ENCODE data around the gene PHYHD1. TPM values are rescaled to one million over a fixed set of nuclear protein-coding genes. Genes with fewer than 3 reads are reported as not detected.
A peak's percentile ranks its signal among the peaks of the same experiment; 100 is the strongest.

PHYHD1 gene
- total RNA-seq, 2 donors from 2014 or later, result 0.45 TPM; not detected in 1

DNA sequence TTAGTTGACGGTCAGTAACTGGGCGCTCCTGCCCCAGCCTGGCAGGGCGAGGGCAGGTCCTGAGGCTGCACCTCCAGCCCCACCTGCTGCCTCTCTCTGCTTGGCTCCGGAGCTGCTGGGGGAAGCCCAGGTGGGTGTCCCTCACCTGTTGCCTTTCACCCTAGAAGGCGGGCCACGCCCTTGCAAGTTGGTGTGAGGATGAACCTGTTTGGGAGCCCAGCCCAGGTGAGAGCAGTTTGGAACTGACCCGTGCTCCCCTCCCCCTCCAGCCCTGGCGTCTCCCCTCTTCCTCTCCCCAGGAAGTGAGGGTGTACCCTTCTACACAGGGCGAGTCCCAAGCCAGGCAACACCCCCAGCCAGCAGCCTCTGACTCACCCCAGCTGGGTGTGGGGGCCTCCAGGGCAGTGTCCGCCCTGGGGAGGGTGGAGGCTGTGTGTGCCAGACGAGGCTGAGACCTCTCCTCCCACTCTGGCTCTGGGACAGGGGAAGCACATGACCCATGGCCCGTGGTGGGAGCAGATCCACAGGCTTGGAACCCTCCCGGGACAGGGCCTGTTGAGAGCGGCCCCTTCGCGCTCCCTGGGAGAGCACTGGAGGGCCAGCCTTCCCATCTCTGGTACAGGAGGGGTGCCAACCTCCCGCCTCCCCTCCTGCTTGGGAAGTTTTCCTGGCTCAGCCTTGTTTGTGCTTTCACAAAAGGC is 28.4 kb upstream of the PHYHD1 start:
- Mint-ChIP-seq H3K27me3 (no peaks in the 10 kb centered on the region), H3K27ac (peak overlapping the region; percentile 78), H3K4me3 (no peak overlapping the region), H3K36me3 (ENCODE audit: low read depth) (peaks cover 2% of the 10 kb centered on the region), H3K4me1 (peaks cover 32% of the 10 kb centered on the region)
- ATAC-seq (peak; percentile 50), DNase-seq (no peak)
- no peaks in the 10 kb centered on the region for H3K9me3 ChIP-seq (ENCODE audit: control insufficient read depth, low read length, poor library complexity, severe bottlenecking)

- peak overlapping the region; percentile 78 for H3K27ac Mint-ChIP-seq
- ATAC-seq (no peak), DNase-seq (no peak)
- H3K36me3 Mint-ChIP-seq (ENCODE audit: low read depth), result peaks cover 2% of the 10 kb centered on the region
- no peaks in the 10 kb centered on the region for H3K9me3 ChIP-seq (ENCODE audit: control insufficient read depth, low read length, poor library complexity, severe bottlenecking)
- no peak overlapping the region for H3K4me3 Mint-ChIP-seq
- H3K4me1 Mint-ChIP-seq, result peaks cover 39% of the 10 kb centered on the region
- no peaks in the 10 kb centered on the region for H3K27me3 Mint-ChIP-seq
These were observed 27.4 kb upstream of the PHYHD1 start for GRCh38 chr9:128893354-128893753.

- Mint-ChIP-seq H3K4me1 (peaks cover 46% of the 10 kb centered on the region), H3K4me3 (peak overlapping the region; percentile 78), H3K27ac (peak overlapping the region; percentile 85), H3K27me3 (no peaks in the 10 kb centered on the region), H3K36me3 (ENCODE audit: low read depth) (peaks cover 2% of the 10 kb centered on the region)
- ATAC-seq (no peak), DNase-seq (no peak)
- H3K9me3 ChIP-seq (ENCODE audit: control insufficient read depth, low read length, poor library complexity, severe bottlenecking), result no peaks in the 10 kb centered on the region
These were observed 26.0 kb upstream of the PHYHD1 start for GRCh38 chr9:128894764-128895163.

DNA sequence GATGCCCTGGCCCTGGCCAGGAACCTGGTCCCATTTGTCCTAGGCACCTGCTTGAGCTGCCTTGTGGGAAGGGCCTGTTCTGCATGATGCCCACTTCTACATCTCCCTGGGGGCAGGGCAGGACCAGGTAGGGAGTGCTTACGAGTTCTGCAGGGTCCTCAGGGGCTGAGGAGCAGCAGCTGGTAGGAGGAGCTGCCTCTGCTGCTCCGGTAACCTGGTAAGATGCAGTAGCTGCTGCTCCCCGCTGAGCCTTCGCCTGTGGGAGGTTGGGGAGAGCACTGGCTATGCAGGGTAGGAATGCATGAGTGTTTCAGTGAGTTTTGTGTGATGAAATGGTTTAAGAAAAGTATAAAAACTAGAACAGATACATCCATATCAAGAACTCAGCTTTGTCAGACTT is 25.2 kb upstream of the PHYHD1 start:
- no peak overlapping the region for H3K4me3 Mint-ChIP-seq
- H3K27me3 Mint-ChIP-seq, result no peaks in the 10 kb centered on the region
- ATAC-seq (no peak), DNase-seq (no peak)
- peaks cover 2% of the 10 kb centered on the region for H3K36me3 Mint-ChIP-seq (ENCODE audit: low read depth)
- peak overlapping the region; percentile 85 for H3K27ac Mint-ChIP-seq
- H3K4me1 Mint-ChIP-seq, result peaks cover 49% of the 10 kb centered on the region
- H3K9me3 ChIP-seq (ENCODE audit: control insufficient read depth, low read length, poor library complexity, severe bottlenecking), result no peaks in the 10 kb centered on the region

- H3K9me3 ChIP-seq (ENCODE audit: control insufficient read depth, low read length, poor library complexity, severe bottlenecking), result no peaks in the 10 kb centered on the region
- DNase-seq, result no peak
- Mint-ChIP-seq H3K27ac (peak overlapping the region; percentile 91), H3K4me3 (peak overlapping the region; percentile 84), H3K36me3 (ENCODE audit: low read depth) (peaks cover 2% of the 10 kb centered on the region), H3K4me1 (peaks cover 52% of the 10 kb centered on the region), H3K27me3 (no peaks in the 10 kb centered on the region)
- no peak for ATAC-seq
These were observed 22.4 kb upstream of the PHYHD1 start for GRCh38 chr9:128898382-128898781.

- Mint-ChIP-seq H3K27me3 (no peaks in the 10 kb centered on the region), H3K4me3 (peak overlapping the region; percentile 84), H3K36me3 (ENCODE audit: low read depth) (peaks cover 2% of the 10 kb centered on the region), H3K27ac (peak overlapping the region; percentile 91), H3K4me1 (peaks cover 54% of the 10 kb centered on the region)
- no peak for DNase-seq
- no peak for ATAC-seq
- no peaks in the 10 kb centered on the region for H3K9me3 ChIP-seq (ENCODE audit: control insufficient read depth, low read length, poor library complexity, severe bottlenecking)
These were observed 21.8 kb upstream of the PHYHD1 start for GRCh38 chr9:128898845-128899565.

- no peaks in the 10 kb centered on the region for H3K9me3 ChIP-seq (ENCODE audit: control insufficient read depth, low read length, poor library complexity, severe bottlenecking)
- Mint-ChIP-seq H3K27me3 (no peaks in the 10 kb centered on the region), H3K27ac (peak overlapping the region; percentile 91), H3K36me3 (ENCODE audit: low read depth) (peaks cover 2% of the 10 kb centered on the region), H3K4me1 (peaks cover 55% of the 10 kb centered on the region), H3K4me3 (peak overlapping the region; percentile 75)
- DNase-seq (no peak), ATAC-seq (peak; percentile 18)
These were observed 21.0 kb upstream of the PHYHD1 start for GRCh38 chr9:128899566-128900322.

DNA sequence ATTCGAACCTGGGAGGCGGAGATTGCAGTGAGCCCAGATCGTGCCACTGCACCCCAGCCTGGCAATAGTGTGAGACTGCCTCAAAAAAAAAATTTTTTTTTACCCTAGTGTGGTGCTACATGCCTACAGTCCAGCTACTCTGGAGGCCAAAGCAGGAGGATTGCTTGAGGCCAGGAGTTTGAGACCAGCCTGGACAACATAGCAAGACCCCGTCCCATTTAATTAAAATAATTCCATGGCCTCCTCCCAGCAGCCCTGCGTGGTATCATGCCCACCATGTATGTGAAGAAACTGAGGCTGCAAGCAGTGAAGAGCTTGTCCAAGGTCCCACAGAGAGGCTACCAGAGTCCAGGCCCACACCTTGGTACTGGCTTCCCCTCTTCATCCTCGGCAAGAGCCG is 19.4 kb upstream of the PHYHD1 start:
- Mint-ChIP-seq H3K27me3 (no peaks in the 10 kb centered on the region), H3K4me3 (no peak overlapping the region), H3K4me1 (peaks cover 47% of the 10 kb centered on the region), H3K27ac (peak overlapping the region; percentile 91), H3K36me3 (ENCODE audit: low read depth) (no peaks in the 10 kb centered on the region)
- DNase-seq (no peak), ATAC-seq (no peak)
- H3K9me3 ChIP-seq (ENCODE audit: control insufficient read depth, low read length, poor library complexity, severe bottlenecking), result no peaks in the 10 kb centered on the region

- H3K27ac Mint-ChIP-seq, result peak overlapping the region; percentile 91
- H3K27me3 Mint-ChIP-seq, result no peaks in the 10 kb centered on the region
- ATAC-seq, result peak; percentile 12
- no peaks in the 10 kb centered on the region for H3K9me3 ChIP-seq (ENCODE audit: control insufficient read depth, low read length, poor library complexity, severe bottlenecking)
- no peaks in the 10 kb centered on the region for H3K36me3 Mint-ChIP-seq (ENCODE audit: low read depth)
- H3K4me3 Mint-ChIP-seq, result peak overlapping the region; percentile 79
- DNase-seq, result no peak
- H3K4me1 Mint-ChIP-seq, result peaks cover 47% of the 10 kb centered on the region
These were observed 19.0 kb upstream of the PHYHD1 start for GRCh38 chr9:128901822-128902221.

DNA sequence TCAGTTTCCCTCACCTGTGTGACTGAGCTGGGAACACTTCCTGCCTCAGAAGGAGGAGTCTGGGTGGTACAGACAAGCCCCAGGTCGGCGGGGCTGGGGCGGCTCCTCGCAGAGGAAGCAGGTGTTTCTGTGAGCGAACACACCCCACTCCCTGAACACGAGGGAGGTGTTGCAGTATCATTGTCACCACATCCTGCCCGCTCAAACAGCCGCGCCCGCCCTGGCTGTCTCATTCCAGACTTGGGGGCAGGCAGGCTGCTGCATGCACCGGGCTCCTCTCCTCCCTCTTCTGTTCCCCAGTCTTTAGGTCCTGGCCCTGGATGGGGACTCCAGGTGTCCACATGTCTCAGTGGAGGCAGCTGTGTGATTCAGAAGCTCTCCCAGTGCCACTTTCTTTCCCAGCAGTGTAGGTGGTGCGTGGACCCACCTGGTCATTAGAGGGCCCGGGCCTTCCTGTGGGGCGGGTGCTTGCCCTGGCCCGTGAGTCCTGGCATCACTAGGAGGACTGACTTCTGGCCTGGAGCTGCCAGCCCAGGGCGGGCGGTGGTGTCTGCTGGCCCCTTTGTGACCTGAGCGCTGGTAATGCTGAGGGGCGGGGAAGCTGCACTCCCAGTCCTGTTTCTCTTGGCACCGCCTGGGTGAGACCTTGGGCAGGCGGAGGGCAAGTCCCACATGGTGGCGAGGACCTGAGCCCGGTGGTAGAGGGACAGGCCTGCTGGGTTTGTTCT is 18.3 kb upstream of the PHYHD1 start:
- peak overlapping the region; percentile 91 for H3K27ac Mint-ChIP-seq
- ATAC-seq, result peak; percentile 96

DNA sequence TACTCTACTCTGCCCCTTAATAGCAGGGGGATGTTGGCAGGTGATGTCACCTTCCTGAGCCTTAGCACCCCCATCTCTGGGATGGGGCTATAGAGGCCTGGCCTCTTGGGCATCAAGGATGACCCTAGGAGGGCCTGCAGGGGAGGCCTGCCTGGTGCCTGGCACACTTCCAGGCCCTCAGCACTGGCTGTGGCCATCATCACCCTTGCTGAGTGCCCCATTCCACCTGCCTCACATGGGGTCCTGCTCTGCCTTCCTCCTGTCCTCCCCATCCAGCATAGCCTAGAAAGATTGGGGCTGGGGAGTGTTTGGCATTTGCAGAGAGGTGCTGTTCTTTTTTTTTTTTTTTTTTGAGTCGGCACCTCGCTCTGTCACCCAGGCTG is 17.7 kb upstream of the PHYHD1 start:
- Mint-ChIP-seq H3K4me3 (peak overlapping the region; percentile 79), H3K36me3 (ENCODE audit: low read depth) (no peaks in the 10 kb centered on the region), H3K27me3 (no peaks in the 10 kb centered on the region), H3K4me1 (peaks cover 41% of the 10 kb centered on the region), H3K27ac (peak overlapping the region; percentile 91)
- no peaks in the 10 kb centered on the region for H3K9me3 ChIP-seq (ENCODE audit: control insufficient read depth, low read length, poor library complexity, severe bottlenecking)
- ATAC-seq (no peak), DNase-seq (no peak)

More for the DNA sequence above, 18.3 kb upstream of the PHYHD1 start:
- DNase-seq, result peak; percentile 65 to 73 (median 72)
- Mint-ChIP-seq H3K36me3 (ENCODE audit: low read depth) (no peaks in the 10 kb centered on the region), H3K4me1 (peaks cover 45% of the 10 kb centered on the region), H3K4me3 (peak overlapping the region; percentile 79), H3K27me3 (no peaks in the 10 kb centered on the region)
- H3K9me3 ChIP-seq (ENCODE audit: control insufficient read depth, low read length, poor library complexity, severe bottlenecking), result no peaks in the 10 kb centered on the region

DNA sequence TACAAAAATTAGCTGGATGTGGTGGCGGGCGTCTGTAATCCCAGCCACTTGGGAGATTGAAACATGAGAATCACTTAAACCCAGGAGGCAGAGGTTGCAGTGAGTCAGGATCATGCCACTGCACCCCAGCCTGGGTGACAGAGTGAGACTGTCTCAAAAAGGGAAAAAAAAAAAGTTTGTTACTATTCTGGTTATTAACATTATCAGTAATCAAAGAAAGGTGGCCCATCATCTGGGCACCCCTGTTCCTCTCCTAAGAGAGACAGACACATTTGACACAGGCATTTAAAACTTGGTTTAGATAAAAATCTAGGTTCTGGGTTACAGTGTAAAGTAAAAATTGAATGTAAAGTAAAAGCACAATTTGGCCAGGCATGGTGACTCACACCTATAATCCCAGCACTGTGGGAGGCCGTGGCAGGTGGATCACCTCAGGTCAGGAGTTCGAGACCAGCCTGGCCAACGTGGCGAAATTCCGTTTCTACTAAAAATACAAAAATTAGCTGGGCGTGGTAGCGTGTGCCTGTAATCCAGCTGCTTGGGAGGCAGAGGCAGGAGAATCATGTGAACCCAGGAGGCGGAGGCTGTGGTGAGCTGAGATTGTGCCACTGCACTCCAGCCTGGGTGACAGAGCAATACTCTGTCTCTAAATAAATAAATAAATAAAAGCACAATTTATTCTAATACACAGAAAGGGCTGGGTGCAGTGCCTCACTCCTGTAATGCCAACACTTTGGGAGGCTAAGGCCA is 16.7 kb upstream of the PHYHD1 start:
- no peak for DNase-seq
- Mint-ChIP-seq H3K4me1 (peaks cover 34% of the 10 kb centered on the region), H3K27me3 (no peaks in the 10 kb centered on the region), H3K27ac (peak overlapping the region; percentile 89), H3K36me3 (ENCODE audit: low read depth) (peaks cover 4% of the 10 kb centered on the region), H3K4me3 (peak overlapping the region; percentile 49)
- no peak for ATAC-seq
- no peaks in the 10 kb centered on the region for H3K9me3 ChIP-seq (ENCODE audit: control insufficient read depth, low read length, poor library complexity, severe bottlenecking)

Data from T-helper 17 cell (primary cell).